Omental fat pad (tissue), 4 donors: ENCODE results near the gene NOS3. TPM values are rescaled to one million over a fixed set of nuclear protein-coding genes. Genes with fewer than 3 reads are reported as not detected.

Experiments
- ATAC-seq: fragments of 150-250 bp; one replicate; pipeline ENCODE4 v1.9.1; 2016; ENCODE audit warnings: mild to moderate bottlenecking, moderate library complexity; ENCODE audit not compliant: low FRiP score
- DNase-seq: peaks from one replicate; pipeline ENCODE4 v3.0.0-alpha.2; 2019; ENCODE audit warnings: low spot score
- CTCF ChIP-seq, 3 donors: fragments of 450-650 bp; IDR thresholded peaks; one replicate each; pipeline ENCODE4 v1.5.1; 2016 to 2017; ENCODE audit warnings: antibody characterized with exemption in 3 of 3, mild to moderate bottlenecking in 3 of 3, moderate library complexity in 2 of 3
- total RNA-seq, 4 donors: library from RNA; depleted of rRNA; stranded (reverse); fragments of >200 nt; gene quantifications; one replicate each; pipeline ENCODE4 v1.1.0, GENCODE V29; 2016

NOS3 gene
- total RNA-seq, 4 donors from 2014 or later = 11.2 to 75.3 (median 25.2) TPM

DNA sequence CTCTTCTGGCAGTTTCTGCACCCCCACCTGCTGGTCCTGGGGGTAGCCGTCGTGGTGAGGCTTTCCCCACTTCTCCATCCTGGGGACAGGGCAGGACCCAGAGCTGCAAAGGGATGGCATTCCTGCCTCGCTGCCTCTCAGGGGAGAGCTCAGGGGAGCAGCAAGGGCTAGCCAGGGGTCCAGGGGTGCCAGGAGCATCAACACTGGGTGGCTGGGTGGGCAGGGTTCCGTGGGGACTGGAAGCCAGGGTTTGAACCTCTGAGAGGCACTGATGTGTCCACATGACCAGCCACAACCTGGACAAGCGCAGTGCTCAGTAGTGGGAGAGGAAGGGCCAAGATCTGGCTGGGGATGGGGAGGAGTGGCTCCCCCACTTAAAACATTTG is 43.0 kb downstream of the NOS3 start:
- DNase-seq = no peak
- ATAC-seq = no peak
- TF ChIP-seq CTCF (IDR thresholded peaks at IDR 0.05) = no peak

GRCh38 chr7:151034312-151035025 is 43.7 kb downstream of the NOS3 start:
- DNase-seq (no peak), ATAC-seq (no peak)
- no peak for TF ChIP-seq CTCF (IDR thresholded peaks at IDR 0.05)

DNA sequence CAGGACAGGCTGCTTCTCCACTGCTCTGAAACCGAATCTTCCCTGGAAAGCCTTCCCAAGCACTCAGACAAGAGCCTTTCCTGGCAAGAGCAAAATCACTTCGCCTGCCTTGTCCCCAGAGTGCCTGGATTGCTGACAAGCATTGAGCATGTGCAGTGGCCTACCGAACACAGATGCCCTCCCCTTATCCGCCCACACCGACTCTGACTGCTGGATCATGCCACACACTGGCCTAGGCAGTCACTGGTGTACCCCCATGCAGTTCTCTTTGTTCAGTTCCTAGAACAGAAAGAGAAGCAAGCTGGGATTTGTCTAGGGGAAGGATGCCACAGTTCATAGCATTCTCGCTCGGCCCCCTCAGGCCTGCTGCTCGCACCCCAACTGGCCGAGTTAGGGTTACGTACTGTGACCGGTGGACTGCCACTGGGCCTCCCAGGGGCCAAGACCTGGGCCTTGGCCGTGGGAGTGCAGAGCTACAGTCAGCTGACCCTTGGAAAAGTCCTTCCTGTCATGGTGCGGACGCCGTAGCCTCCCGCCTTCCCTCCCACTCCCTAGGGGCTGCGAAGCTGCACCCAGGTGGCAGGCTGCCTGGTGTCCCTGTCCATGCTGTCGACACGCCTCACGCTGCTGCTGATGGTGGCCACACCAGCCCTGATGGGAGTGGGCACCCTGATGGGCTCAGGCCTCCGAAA is 44.4 kb downstream of the NOS3 start:
- no peak for ATAC-seq
- no peak for TF ChIP-seq CTCF (IDR thresholded peaks at IDR 0.05)
- DNase-seq = no peak

DNA sequence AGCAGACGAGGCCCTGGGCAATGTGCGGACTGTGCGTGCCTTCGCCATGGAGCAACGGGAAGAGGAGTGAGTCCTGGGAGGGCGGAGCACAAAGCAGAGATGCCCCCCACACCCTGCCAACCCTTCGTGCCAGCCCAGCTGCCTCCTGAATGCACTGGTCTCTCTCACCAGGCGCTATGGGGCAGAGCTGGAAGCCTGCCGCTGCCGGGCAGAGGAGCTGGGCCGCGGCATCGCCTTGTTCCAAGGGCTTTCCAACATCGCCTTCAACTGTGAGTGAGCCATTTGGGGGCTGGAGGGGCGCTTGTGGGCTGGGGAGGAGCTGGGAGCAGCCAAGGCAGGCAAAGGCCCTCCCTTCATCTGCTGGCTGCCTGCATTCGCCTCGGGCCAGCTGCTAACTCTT is 45.1 kb downstream of the NOS3 start:
- TF ChIP-seq CTCF (IDR thresholded peaks at IDR 0.05) = no peak
- DNase-seq (no peak), ATAC-seq (no peak)

DNA sequence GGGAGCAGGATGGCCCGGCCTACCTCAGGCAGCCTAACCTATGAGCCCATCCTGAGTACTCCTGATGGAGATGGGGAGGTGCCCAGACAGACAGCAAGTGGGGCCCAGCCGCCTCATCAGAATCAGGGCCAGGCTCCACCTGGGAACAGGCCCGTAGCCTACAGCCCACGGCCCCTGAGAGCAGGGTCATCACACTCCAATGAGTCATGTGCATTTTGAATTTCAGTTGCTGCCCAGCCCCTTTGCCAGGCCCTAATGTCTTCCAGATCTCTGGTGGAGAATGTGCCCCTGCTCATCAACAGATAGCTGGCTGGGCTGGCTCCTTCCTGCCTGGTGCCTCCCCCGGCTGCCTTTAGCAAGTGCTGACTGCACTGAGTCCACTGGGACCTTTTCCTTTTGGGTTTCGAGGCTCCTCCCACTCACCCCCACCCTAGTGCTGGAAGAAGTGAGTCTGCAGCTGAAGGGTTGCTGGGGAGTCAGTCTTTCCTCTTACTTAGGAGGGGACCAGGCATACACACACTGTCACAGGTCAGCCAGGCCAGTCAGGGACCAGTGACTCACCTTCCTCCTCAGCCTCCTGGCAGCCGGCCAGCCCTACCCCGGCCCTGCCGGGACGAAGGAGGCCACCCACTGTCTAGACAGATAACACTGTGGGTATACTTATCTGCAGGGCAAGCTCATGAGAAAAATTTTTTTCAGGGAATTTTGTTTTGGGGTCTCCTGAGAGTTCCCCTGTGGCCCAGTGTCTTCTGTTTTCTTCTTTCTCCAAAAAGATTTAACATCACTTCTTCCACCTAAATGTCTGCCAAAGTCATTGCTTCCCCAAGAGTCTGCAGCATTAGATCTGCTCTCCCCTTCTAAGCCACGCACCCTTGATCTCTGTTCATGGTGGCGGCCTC is 48.4 kb downstream of the NOS3 start:
- no peak for TF ChIP-seq CTCF (IDR thresholded peaks at IDR 0.05)
- ATAC-seq = peak; percentile 91
- DNase-seq = peak; percentile 81

DNA sequence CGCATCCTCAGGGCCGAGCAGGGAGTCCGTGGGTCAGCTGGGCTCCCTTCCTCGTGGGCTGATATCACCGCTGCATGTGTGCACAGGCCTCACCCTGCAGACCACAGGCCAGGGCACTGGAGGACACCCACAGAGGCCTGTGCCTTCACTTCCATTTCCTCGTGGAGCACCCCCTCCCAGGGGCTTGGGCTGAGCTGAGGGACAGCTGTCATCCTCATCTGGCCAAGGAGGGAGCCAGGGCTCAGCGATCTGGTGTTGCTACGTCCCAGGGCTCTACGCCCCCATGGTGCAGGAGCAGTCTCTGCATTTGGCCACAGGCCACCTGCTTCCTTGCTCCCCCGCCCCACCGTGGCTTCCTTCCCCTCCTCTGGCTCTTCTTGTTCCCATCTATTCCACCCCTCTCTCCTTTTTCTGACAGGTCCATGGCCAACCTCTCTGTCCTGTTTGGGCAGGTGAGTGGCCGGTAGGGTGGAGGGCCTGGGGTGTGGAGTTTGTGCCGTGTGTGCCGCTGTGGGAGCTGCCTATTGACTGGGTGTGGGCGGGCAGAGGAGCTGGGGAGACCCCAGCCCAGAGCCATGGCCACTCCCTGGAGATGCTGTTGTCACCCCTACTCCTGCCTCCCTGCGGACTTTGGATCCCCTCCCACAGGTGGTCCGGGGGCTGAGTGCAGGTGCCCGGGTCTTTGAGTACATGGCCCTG is 49.2 kb downstream of the NOS3 start:
- DNase-seq (no peak), ATAC-seq (no peak)
- no peak for TF ChIP-seq CTCF (IDR thresholded peaks at IDR 0.05)
